Glutamatergic neuron (in vitro differentiated cells): ENCODE data around the gene NRCAM. TPM values are rescaled to one million over a fixed set of nuclear protein-coding genes. Genes with fewer than 3 reads are reported as not detected.
"Not testable (repeated sequence)": the region's sequence is repeated elsewhere in the genome, so short reads cannot be mapped to it uniquely, and the experiment has no call there.

Source experiments
- DNase-seq: peaks from one replicate; pipeline ENCODE4 v3.0.0; 2022
- H3K27ac Mint-ChIP-seq: one replicate; pipeline ENCODE4 v1.8.0; 2020; ENCODE audit warnings: mild to moderate bottlenecking, mixed read lengths, inconsistent platforms; ENCODE audit not compliant: unreplicated experiment
- H3K27me3 Mint-ChIP-seq: one replicate; pipeline ENCODE4 v1.8.0; 2020; ENCODE audit warnings: mild to moderate bottlenecking, moderate library complexity, mixed read lengths, inconsistent platforms; ENCODE audit not compliant: unreplicated experiment
- H3K36me3 Mint-ChIP-seq: one replicate; pipeline ENCODE4 v1.8.0; 2020; ENCODE audit warnings: mild to moderate bottlenecking, mixed read lengths, inconsistent platforms; ENCODE audit not compliant: unreplicated experiment
- H3K4me1 Mint-ChIP-seq: one replicate; pipeline ENCODE4 v1.8.0; 2020; ENCODE audit warnings: mild to moderate bottlenecking, low read depth, mixed read lengths, inconsistent platforms; ENCODE audit not compliant: unreplicated experiment
- H3K4me3 Mint-ChIP-seq: one replicate; pipeline ENCODE4 v1.8.0; 2020; ENCODE audit warnings: mild to moderate bottlenecking, mixed read lengths, inconsistent platforms; ENCODE audit not compliant: unreplicated experiment
- H3K9me3 Mint-ChIP-seq: one replicate; pipeline ENCODE4 v1.8.0; 2020; ENCODE audit warnings: mild to moderate bottlenecking, moderate library complexity, mixed read lengths, inconsistent platforms; ENCODE audit not compliant: unreplicated experiment
- CTCF ChIP-seq: fragments of 200-600 bp; sonication (generic); IDR thresholded peaks from one replicate; pipeline ENCODE4 v1.5.0; 2021; ENCODE audit not compliant: partially characterized antibody, unreplicated experiment
- total RNA-seq: library from RNA; stranded (reverse); fragmentation: NEBNext Ultra II Directional; extraction: Animal tissue kit (Norgen Biotek cat#: 25700); gene quantifications from one replicate; pipeline ENCODE4 v1.2.1, GENCODE V29; 2021; ENCODE audit not compliant: unreplicated experiment

NRCAM gene
- total RNA-seq, 1 donor from 2014 or later, result 120 TPM

DNA sequence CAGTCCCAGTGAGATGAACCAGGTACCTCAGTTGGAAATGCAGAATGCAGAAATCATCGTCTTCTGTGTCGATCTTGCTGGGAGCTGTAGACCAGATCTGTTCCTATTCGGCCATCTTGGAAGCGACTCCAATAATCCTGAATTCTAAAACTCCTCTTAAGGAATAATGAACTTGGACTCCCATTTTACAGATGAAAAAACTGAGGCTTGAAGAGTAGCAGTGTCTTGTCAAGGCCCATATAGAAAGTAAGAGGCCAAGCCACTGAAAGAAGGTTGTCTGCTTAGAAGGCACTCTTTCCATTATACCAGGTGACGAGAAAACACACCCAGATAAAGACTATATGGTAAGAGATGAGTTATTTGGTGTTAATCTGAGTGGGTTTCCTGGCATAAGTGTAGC, 177.5 kb downstream of the NRCAM start:
- H3K4me3 Mint-ChIP-seq, result no peak overlapping the region
- H3K9me3 Mint-ChIP-seq, result peaks cover 8% of the 10 kb centered on the region
- peaks cover 26% of the 10 kb centered on the region for H3K36me3 Mint-ChIP-seq
- TF ChIP-seq CTCF, result no peak
- H3K4me1 Mint-ChIP-seq, result peaks cover 15% of the 10 kb centered on the region
- DNase-seq, result no peak
- peaks cover 8% of the 10 kb centered on the region for H3K27me3 Mint-ChIP-seq
- no peak overlapping the region for H3K27ac Mint-ChIP-seq

GRCh38 chr7:108278281-108278680, 178.0 kb downstream of the NRCAM start:
- peaks cover 8% of the 10 kb centered on the region for H3K9me3 Mint-ChIP-seq
- no peak overlapping the region for H3K27ac Mint-ChIP-seq
- peaks cover 26% of the 10 kb centered on the region for H3K36me3 Mint-ChIP-seq
- peaks cover 12% of the 10 kb centered on the region for H3K4me1 Mint-ChIP-seq
- TF ChIP-seq CTCF, result no peak
- H3K27me3 Mint-ChIP-seq, result peaks cover 8% of the 10 kb centered on the region
- DNase-seq, result no peak
- no peak overlapping the region for H3K4me3 Mint-ChIP-seq

GRCh38 chr7:108274447-108274846, 181.8 kb downstream of the NRCAM start:
- not testable (repeated sequence) for H3K4me3 Mint-ChIP-seq, H3K27ac Mint-ChIP-seq, H3K27me3 Mint-ChIP-seq, H3K4me1 Mint-ChIP-seq, H3K9me3 Mint-ChIP-seq, DNase-seq
- H3K36me3 Mint-ChIP-seq, result peaks cover 26% of the 10 kb centered on the region

DNA sequence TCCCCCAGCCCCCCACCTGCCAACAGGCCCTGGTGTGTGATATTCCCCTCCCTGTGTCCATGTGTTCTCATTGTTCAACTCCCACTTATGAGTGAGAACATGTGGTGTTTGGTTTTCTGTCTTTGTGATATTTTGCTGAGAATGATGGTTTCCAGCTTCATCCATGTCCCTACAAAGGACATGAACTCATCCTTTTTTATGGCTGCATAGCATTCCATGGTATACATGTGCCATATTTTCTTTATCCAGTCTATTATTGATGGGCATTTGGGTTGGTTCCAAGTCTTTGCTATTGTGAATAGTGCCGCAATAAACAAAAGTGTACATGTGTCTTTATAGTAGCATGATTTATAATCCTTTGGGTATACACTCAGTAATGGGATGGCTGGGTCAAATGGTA, 183.3 kb downstream of the NRCAM start:
- H3K4me3 Mint-ChIP-seq, H3K4me1 Mint-ChIP-seq, H3K9me3 Mint-ChIP-seq, DNase-seq, H3K27me3 Mint-ChIP-seq, H3K27ac Mint-ChIP-seq: not testable (repeated sequence)
- peaks cover 25% of the 10 kb centered on the region for H3K36me3 Mint-ChIP-seq

DNA sequence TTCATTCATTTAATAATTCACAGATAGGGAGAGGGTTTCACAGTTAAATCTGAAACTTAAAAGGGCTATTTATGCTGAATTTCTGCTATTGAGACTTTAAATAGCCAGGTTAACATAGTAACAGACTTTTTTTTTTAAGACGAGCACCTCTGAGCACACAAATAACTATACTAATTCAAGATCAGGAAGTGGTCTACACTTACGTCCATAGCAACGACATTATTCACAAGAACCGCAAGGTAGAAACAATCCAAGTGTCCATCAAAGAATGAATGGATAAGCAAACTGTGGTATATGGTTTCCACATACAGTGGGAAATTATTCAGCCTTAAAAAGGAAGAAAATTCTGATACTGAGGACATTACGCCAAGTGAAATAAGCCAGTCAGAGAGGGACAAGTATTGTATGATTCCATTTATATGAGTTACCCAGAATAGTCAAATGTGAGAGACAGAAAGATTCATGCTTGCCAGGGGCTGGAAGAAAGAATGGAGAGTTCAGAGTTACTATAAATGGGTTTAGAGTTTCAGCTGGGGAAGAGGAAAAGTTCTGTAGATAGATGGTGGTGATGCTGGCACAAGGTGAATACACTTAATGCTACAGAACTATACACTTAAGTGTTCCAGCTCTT, 185.7 kb downstream of the NRCAM start:
- no peak for TF ChIP-seq CTCF
- Mint-ChIP-seq H3K9me3 (peaks cover 4% of the 10 kb centered on the region), H3K36me3 (peaks cover 12% of the 10 kb centered on the region), H3K4me3 (no peak overlapping the region), H3K27ac (no peak overlapping the region), H3K27me3 (peaks cover 8% of the 10 kb centered on the region), H3K4me1 (peaks cover 7% of the 10 kb centered on the region)
- no peak for DNase-seq

- Mint-ChIP-seq H3K27ac (no peak overlapping the region), H3K4me3 (no peak overlapping the region), H3K36me3 (no peaks in the 10 kb centered on the region), H3K27me3 (peaks cover 2% of the 10 kb centered on the region), H3K9me3 (peaks cover 1% of the 10 kb centered on the region), H3K4me1 (peaks cover 7% of the 10 kb centered on the region)
- TF ChIP-seq CTCF, result no peak
- DNase-seq, result no peak
Observed at GRCh38 chr7:108268200-108268820, 187.9 kb downstream of the NRCAM start.
